ENCODE measurements around the gene HYOU1.
A peak's percentile ranks its signal among the peaks of the same experiment; 100 is the strongest.
"Not testable (repeated sequence)": the region's sequence is repeated elsewhere in the genome, so short reads cannot be mapped to it uniquely, and the experiment has no call there.

Gene HYOU1

GRCh38 chr11:119018074-119018938 lies 38.7 kb downstream of the HYOU1 start, which contains the start of the genes RPS25 and TRAPPC4:
Gene RPS25, minus strand, starts transcription at chr11:119018343. Its CDS starts 59 bp downstream, at chr11:119018284.
Gene TRAPPC4, plus strand, starts transcription at chr11:119018766. Its CDS starts 30 bp downstream, at chr11:119018796.
- peak; percentile 94 to 95 for DNase-seq

GRCh38 chr11:119017377-119017776 lies 39.6 kb downstream of the HYOU1 start:
- not testable (repeated sequence) for DNase-seq

- no peak for DNase-seq
Observed at GRCh38 chr11:119016216-119017009, 40.6 kb downstream of the HYOU1 start.

GRCh38 chr11:119015054-119015611 lies 41.9 kb downstream of the HYOU1 start:
- DNase-seq, result no peak

- DNase-seq, result no peak
Observed at GRCh38 chr11:119014209-119014924, 42.6 kb downstream of the HYOU1 start.

GRCh38 chr11:119012629-119013170 lies 44.3 kb downstream of the HYOU1 start:
- no peak for DNase-seq

GRCh38 chr11:119011476-119012053 lies 45.4 kb downstream of the HYOU1 start:
- no peak for DNase-seq

- no peak for DNase-seq
Observed at GRCh38 chr11:119006656-119007055, 50.3 kb downstream of the HYOU1 start.

- DNase-seq, result no peak
Observed at GRCh38 chr11:119000906-119001305, 56.1 kb downstream of the HYOU1 start.

- no peak for DNase-seq
Observed at GRCh38 chr11:118998822-118999221, 58.2 kb downstream of the HYOU1 start.

- DNase-seq, result no peak
Observed at GRCh38 chr11:118998388-118998717, 58.7 kb downstream of the HYOU1 start.

GRCh38 chr11:118997627-118998387 lies 59.2 kb downstream of the HYOU1 start, which contains the start of gene CENATAC:
Gene CENATAC, plus strand, starts transcription at chr11:118998138. Its CDS starts 60 bp downstream, at chr11:118998198.
- peak; percentile 97 to 99 for DNase-seq

- peak; percentile 61 to 63 for DNase-seq
Observed at GRCh38 chr11:118996926-118997626, 59.9 kb downstream of the HYOU1 start.

Measured in activated T-cell treated with anti-CD3 and anti-CD28 coated beads, Interleukin-2, amount 50 U/mL, for 48 hours (primary cell).